ENCODE data around the gene DEXI. TPM values are rescaled to one million over a fixed set of nuclear protein-coding genes. Genes with fewer than 3 reads are reported as not detected.

The DEXI gene
- total RNA-seq, 1 experiment from 2014 or later: 28.3 TPM

GRCh38 chr16:10954903-10955302 is 12.6 kb upstream of the DEXI start:
- Histone ChIP-seq H3T11ph (ENCODE audit: low read length) (no peak overlapping the region), H3K18ac (ENCODE audit: insufficient read length, low read depth, low read length) (no peak overlapping the region), H2BK120ac (ENCODE audit: low read depth, low read length, poor library complexity, severe bottlenecking) (no peak overlapping the region), H3K27me3 (ENCODE audit: insufficient read depth, low read length) (no peaks in the 10 kb centered on the region), H3K4me2 (ENCODE audit: insufficient read depth, insufficient read length, low read length) (no peak overlapping the region), H4K20me1 (ENCODE audit: control insufficient read depth, insufficient read depth, insufficient read length) (no peaks in the 10 kb centered on the region), H2BK20ac (ENCODE audit: low read depth, low read length, poor library complexity, severe bottlenecking) (no peak overlapping the region), H3K79me2 (ENCODE audit: insufficient read depth, low read length) (no peaks in the 10 kb centered on the region), H3K14ac (ENCODE audit: insufficient read depth, low read length) (no peak overlapping the region), H2BK15ac (ENCODE audit: low read depth, low read length) (no peak overlapping the region), H4K8ac (replicated peaks; ENCODE audit: insufficient read length, low read depth, low read length) (no peak overlapping the region), H3K9ac (ENCODE audit: extremely low read depth, insufficient read length, low read length) (no peak overlapping the region), H3K79me1 (ENCODE audit: insufficient read depth, low read depth, low read length, poor library complexity, severe bottlenecking) (peaks cover 3% of the 10 kb centered on the region), H3K23ac (ENCODE audit: insufficient read length, low read depth, low read length) (no peak overlapping the region), H2BK5ac (ENCODE audit: insufficient read length, low read length) (no peak overlapping the region), H2AFZ (ENCODE audit: low read length) (no peak overlapping the region), H3K4me1 (ENCODE audit: insufficient read depth, low read length) (peaks cover 4% of the 10 kb centered on the region; the same call in 1 of the 2 replicates), H3K4ac (ENCODE audit: low read depth, low read length) (no peak overlapping the region), H3K9me3 (ENCODE audit: control insufficient read depth, low read depth, low read length) (no peaks in the 10 kb centered on the region), H4K5ac (ENCODE audit: insufficient read length, low read depth, low read length) (no peak overlapping the region), H4K91ac (ENCODE audit: insufficient read length, low read depth, low read length) (no peak overlapping the region), H3K56ac (ENCODE audit: insufficient read length, low read depth, low read length) (no peak overlapping the region), H2AK5ac (ENCODE audit: insufficient read length, low read length) (no peak overlapping the region), H2BK12ac (ENCODE audit: insufficient read length, low read depth, low read length) (no peak overlapping the region), H3K27ac (ENCODE audit: insufficient read length, low read depth, low read length) (no peak overlapping the region), H3K23me2 (ENCODE audit: insufficient read length, low read depth, low read length, poor library complexity, severe bottlenecking) (no peaks in the 10 kb centered on the region)
- peaks cover 0 to 10% (median 0%) of the 10 kb centered on the region in 3 experiments; a peak in 3 of 7 replicates for H3K36me3 Mint-ChIP-seq (ENCODE audit: insufficient read depth in 1 of 3, low read depth in 3 of 3)
- H3K27me3 Mint-ChIP-seq (ENCODE audit: low read depth): no peaks in the 10 kb centered on the region
- TF ChIP-seq CTCF (conservative IDR thresholded peaks at IDR 0.05): no peak
- H3K4me1 Mint-ChIP-seq: peaks cover 21 to 23% of the 10 kb centered on the region in 2 experiments
- no peak overlapping the region for H3K27ac Mint-ChIP-seq
- DNase-seq: no peak
- no peak overlapping the region for H3K4me3 Mint-ChIP-seq
- H3K9me3 Mint-ChIP-seq: no peaks in the 10 kb centered on the region
- whole genome bisulfite sequencing (ENCODE audit: extremely low coverage, insufficient read length, low lambda C conversion rate): no CpG with 5 or more reads among the region's 7 CpGs

Data from H9 (cell line).